GM23248 (cell line): Measurements from ENCODE around the gene XPC.

ENCODE experiments used
- EZH2 ChIP-seq: fragments of 200-600 bp; sonication (generic); IDR thresholded peaks from 2 replicates; pipeline ENCODE4 v1.6.1; 2018; ENCODE audit warnings: antibody characterized with exemption, mild to moderate bottlenecking; ENCODE audit not compliant: insufficient read depth, poor library complexity, severe bottlenecking
- EZH2phosphoT487 ChIP-seq: fragments of 200-600 bp; sonication (generic); IDR thresholded peaks from 2 replicates; pipeline ENCODE4 v1.6.1; 2018; ENCODE audit warnings: antibody characterized with exemption, moderate library complexity, mild to moderate bottlenecking, low read depth; ENCODE audit not compliant: insufficient read depth

- TF ChIP-seq EZH2 (no peak), EZH2phosphoT487 (no peak)
Measured at GRCh38 chr3:14118400-14119381, 59.7 kb downstream of the XPC start.
